GM18520 (cell line): ENCODE measurements around the gene EVL.
A peak's percentile ranks its signal among the peaks of the same experiment; 100 is the strongest.

Experiments
- ATAC-seq: cut with Tn5 transposase; IDR thresholded peaks from one replicate; pipeline ENCODE4 v1.9.1; 2021; ENCODE audit not compliant: unreplicated experiment

Gene EVL

GRCh38 chr14:100037353-100037752, 27.9 kb upstream of the EVL start:
- no peak for ATAC-seq

GRCh38 chr14:100038065-100038464, 27.2 kb upstream of the EVL start:
- no peak for ATAC-seq

GRCh38 chr14:100039903-100040302, 25.3 kb upstream of the EVL start:
- ATAC-seq: no peak

GRCh38 chr14:100041271-100041670, 24.0 kb upstream of the EVL start:
- no peak for ATAC-seq

GRCh38 chr14:100042286-100042685, 22.9 kb upstream of the EVL start:
- ATAC-seq: no peak

- ATAC-seq: no peak
Observed at GRCh38 chr14:100045642-100046344, 19.4 kb upstream of the EVL start.

- no peak for ATAC-seq
Observed at GRCh38 chr14:100047600-100047999, 17.6 kb upstream of the EVL start.

GRCh38 chr14:100048786-100049185, 16.4 kb upstream of the EVL start:
- ATAC-seq: no peak

- no peak for ATAC-seq
Observed at GRCh38 chr14:100049220-100049619, 16.0 kb upstream of the EVL start.

GRCh38 chr14:100051103-100051502, 14.1 kb upstream of the EVL start:
- no peak for ATAC-seq

- ATAC-seq: no peak
Observed at GRCh38 chr14:100051543-100051942, 13.7 kb upstream of the EVL start.

- no peak for ATAC-seq
Observed at GRCh38 chr14:100052819-100053218, 12.4 kb upstream of the EVL start.

GRCh38 chr14:100054316-100055075, 10.7 kb upstream of the EVL start:
- ATAC-seq: no peak

GRCh38 chr14:100056431-100056830, 8.8 kb upstream of the EVL start:
- no peak for ATAC-seq

- no peak for ATAC-seq
Observed at GRCh38 chr14:100056964-100057795, 8.0 kb upstream of the EVL start.

- ATAC-seq: peak; percentile 67
Observed at GRCh38 chr14:100058777-100059437, 6.3 kb upstream of the EVL start.

GRCh38 chr14:100059438-100059781, 5.8 kb upstream of the EVL start:
- ATAC-seq: no peak

GRCh38 chr14:100060760-100061159, 4.5 kb upstream of the EVL start:
- no peak for ATAC-seq

GRCh38 chr14:100062590-100062989, 2.6 kb upstream of the EVL start:
- ATAC-seq: no peak

GRCh38 chr14:100063314-100063941, 1.8 kb upstream of the EVL start:
- ATAC-seq: no peak
